Adrenal gland (tissue), 5 donors: ENCODE measurements around the gene MKNK1.

Source experiments
- POLR2A ChIP-seq, 2 donors: fragments of 450-650 bp; IDR thresholded peaks; one replicate each; pipeline ENCODE4 v1.6.1; 2017; ENCODE audit warnings: antibody characterized with exemption in 2 of 2, mild to moderate bottlenecking in 2 of 2, moderate library complexity in 1 of 2
- TF ChIP-seq, protein P1 (sequence below), 6 experiments: fragments of 450-650 bp in 4 of 6; fragments of 200-600 bp in 2 of 6; sonication (generic) in 1 of 6; IDR thresholded peaks; 1 replicate in 5 of 6; 2 replicates in 1 of 6; pipeline versions ENCODE4 v1.5.1 to v1.8.0; 2016 to 2021; ENCODE audit warnings: antibody characterized with exemption in 6 of 6, mild to moderate bottlenecking in 2 of 6, moderate library complexity in 1 of 6
- donor health status: DM: no; HTN: no; CAD: no.

DNA sequence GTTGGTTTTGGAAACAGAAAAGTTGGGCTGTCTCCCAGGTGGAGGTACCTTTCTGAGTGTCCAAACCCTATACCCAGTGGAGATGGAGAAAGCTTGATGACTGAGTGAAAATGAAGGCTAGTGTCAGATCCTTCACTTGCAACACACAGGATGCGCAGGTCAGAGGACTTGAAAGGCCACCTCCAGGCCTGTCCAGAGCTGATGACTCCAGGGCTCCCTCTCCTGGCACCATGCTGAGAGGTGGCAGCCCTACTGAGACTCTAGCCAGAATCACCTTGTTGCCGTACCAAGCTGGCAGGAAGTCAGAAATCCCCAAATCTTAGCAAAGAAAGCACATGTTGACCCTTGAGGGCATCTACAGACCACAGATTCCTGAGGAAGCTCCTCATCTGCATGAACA, 69.0 kb downstream of the MKNK1 start:
- TF ChIP-seq POLR2A (IDR thresholded peaks at IDR 0.05), result no peak
- TF ChIP-seq, protein P1, sequence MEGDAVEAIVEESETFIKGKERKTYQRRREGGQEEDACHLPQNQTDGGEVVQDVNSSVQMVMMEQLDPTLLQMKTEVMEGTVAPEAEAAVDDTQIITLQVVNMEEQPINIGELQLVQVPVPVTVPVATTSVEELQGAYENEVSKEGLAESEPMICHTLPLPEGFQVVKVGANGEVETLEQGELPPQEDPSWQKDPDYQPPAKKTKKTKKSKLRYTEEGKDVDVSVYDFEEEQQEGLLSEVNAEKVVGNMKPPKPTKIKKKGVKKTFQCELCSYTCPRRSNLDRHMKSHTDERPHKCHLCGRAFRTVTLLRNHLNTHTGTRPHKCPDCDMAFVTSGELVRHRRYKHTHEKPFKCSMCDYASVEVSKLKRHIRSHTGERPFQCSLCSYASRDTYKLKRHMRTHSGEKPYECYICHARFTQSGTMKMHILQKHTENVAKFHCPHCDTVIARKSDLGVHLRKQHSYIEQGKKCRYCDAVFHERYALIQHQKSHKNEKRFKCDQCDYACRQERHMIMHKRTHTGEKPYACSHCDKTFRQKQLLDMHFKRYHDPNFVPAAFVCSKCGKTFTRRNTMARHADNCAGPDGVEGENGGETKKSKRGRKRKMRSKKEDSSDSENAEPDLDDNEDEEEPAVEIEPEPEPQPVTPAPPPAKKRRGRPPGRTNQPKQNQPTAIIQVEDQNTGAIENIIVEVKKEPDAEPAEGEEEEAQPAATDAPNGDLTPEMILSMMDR (IDR thresholded peaks at IDR 0.05), result peak in 4 of 6 experiments; percentile 18 to 38 (median 26)
